BE2C (cell line): ENCODE results near the gene IL1RL2.

Experiments
- DNase-seq: peaks from one replicate; pipeline ENCODE4 v3.0.0-alpha.2; 2020
- H3K27me3 ChIP-seq: fragments of 250-450 bp; sonication (Bioruptor Pico); 2 replicates; pipeline ENCODE4 v1.5.1; 2020; ENCODE audit warnings: mild to moderate bottlenecking
- H3K36me3 ChIP-seq: fragments of 250-450 bp; sonication (Bioruptor Pico); 2 replicates; pipeline ENCODE4 v1.5.1; 2020; ENCODE audit warnings: mild to moderate bottlenecking
- H3K4me1 ChIP-seq: fragments of 250-450 bp; sonication (Bioruptor Pico); 2 replicates; pipeline ENCODE4 v1.5.1; 2020
- H3K4me3 ChIP-seq: 2 replicates; pipeline ENCODE4 v1.5.1; 2011; ENCODE audit warnings: low read depth, low read length
- H3K9me3 ChIP-seq: fragments of 250-450 bp; sonication (Bioruptor Pico); 2 replicates; pipeline ENCODE4 v1.5.1; 2020
- CTCF ChIP-seq: IDR thresholded peaks from 2 replicates; pipeline ENCODE4 v1.5.1; 2012; ENCODE audit warnings: mild to moderate bottlenecking, low read depth, low read length

Gene IL1RL2

GRCh38 chr2:102197389-102198137 lies 10.7 kb downstream of the IL1RL2 start:
- no peaks in the 10 kb centered on the region for H3K36me3 ChIP-seq
- H3K4me1 ChIP-seq, result no peaks in the 10 kb centered on the region
- H3K27me3 ChIP-seq, result no peaks in the 10 kb centered on the region
- H3K9me3 ChIP-seq, result no peaks in the 10 kb centered on the region
- TF ChIP-seq CTCF, result no peak
- no peak for DNase-seq
- no peak overlapping the region for H3K4me3 ChIP-seq

- no peaks in the 10 kb centered on the region for H3K9me3 ChIP-seq
- no peaks in the 10 kb centered on the region for H3K27me3 ChIP-seq
- no peak overlapping the region for H3K4me3 ChIP-seq
- no peaks in the 10 kb centered on the region for H3K36me3 ChIP-seq
- DNase-seq, result no peak
- no peak for TF ChIP-seq CTCF
- H3K4me1 ChIP-seq, result no peaks in the 10 kb centered on the region
Observed at GRCh38 chr2:102200539-102200938, 13.7 kb downstream of the IL1RL2 start.

- H3K4me1 ChIP-seq, result no peaks in the 10 kb centered on the region
- DNase-seq, result no peak
- no peak overlapping the region for H3K4me3 ChIP-seq
- no peak for TF ChIP-seq CTCF
- no peaks in the 10 kb centered on the region for H3K36me3 ChIP-seq
- H3K9me3 ChIP-seq, result no peaks in the 10 kb centered on the region
- no peaks in the 10 kb centered on the region for H3K27me3 ChIP-seq
Observed at GRCh38 chr2:102204638-102205037, 17.8 kb downstream of the IL1RL2 start.

GRCh38 chr2:102206666-102207341 lies 20.0 kb downstream of the IL1RL2 start:
- Histone ChIP-seq H3K27me3 (no peaks in the 10 kb centered on the region), H3K9me3 (no peaks in the 10 kb centered on the region), H3K4me3 (no peak overlapping the region), H3K4me1 (no peaks in the 10 kb centered on the region), H3K36me3 (no peaks in the 10 kb centered on the region)
- no peak for DNase-seq
- no peak for TF ChIP-seq CTCF

GRCh38 chr2:102208774-102209173 lies 22.0 kb downstream of the IL1RL2 start:
- H3K36me3 ChIP-seq, result no peaks in the 10 kb centered on the region
- no peaks in the 10 kb centered on the region for H3K9me3 ChIP-seq
- H3K4me1 ChIP-seq, result no peaks in the 10 kb centered on the region
- no peak for TF ChIP-seq CTCF
- H3K27me3 ChIP-seq, result no peaks in the 10 kb centered on the region
- H3K4me3 ChIP-seq, result no peak overlapping the region
- no peak for DNase-seq

- H3K9me3 ChIP-seq, result no peaks in the 10 kb centered on the region
- H3K27me3 ChIP-seq, result no peaks in the 10 kb centered on the region
- no peak for DNase-seq
- H3K4me3 ChIP-seq, result no peak overlapping the region
- no peak for TF ChIP-seq CTCF
- H3K36me3 ChIP-seq, result no peaks in the 10 kb centered on the region
- H3K4me1 ChIP-seq, result no peaks in the 10 kb centered on the region
Observed at GRCh38 chr2:102209474-102209873, 22.7 kb downstream of the IL1RL2 start.
